ENCODE measurements around the gene HSD17B7.
"Not testable (repeated sequence)": the region's sequence is repeated elsewhere in the genome, so short reads cannot be mapped to it uniquely, and the experiment has no call there.

Gene HSD17B7

GRCh38 chr1:162772571-162773154, 17.8 kb upstream of the HSD17B7 start:
- no peak overlapping the region for H3K27ac ChIP-seq (ENCODE audit: low read depth, low read length)
- no peaks in the 10 kb centered on the region for H3K27me3 ChIP-seq (ENCODE audit: insufficient read depth, low read length)
- H3K4me3 ChIP-seq (ENCODE audit: low read length): no peak overlapping the region
- H3K36me3 ChIP-seq (ENCODE audit: insufficient read depth, low read length): no peaks in the 10 kb centered on the region
- H3K9me3 ChIP-seq (ENCODE audit: insufficient read depth, low read depth, low read length): no peaks in the 10 kb centered on the region
- no peak overlapping the region for H3K9ac ChIP-seq (ENCODE audit: low read depth, low read length)
- 91% methylated on average over 2 of the region's 4 CpGs for WGBS
- H3K4me1 ChIP-seq (ENCODE audit: insufficient read depth, low read length): no peaks in the 10 kb centered on the region

DNA sequence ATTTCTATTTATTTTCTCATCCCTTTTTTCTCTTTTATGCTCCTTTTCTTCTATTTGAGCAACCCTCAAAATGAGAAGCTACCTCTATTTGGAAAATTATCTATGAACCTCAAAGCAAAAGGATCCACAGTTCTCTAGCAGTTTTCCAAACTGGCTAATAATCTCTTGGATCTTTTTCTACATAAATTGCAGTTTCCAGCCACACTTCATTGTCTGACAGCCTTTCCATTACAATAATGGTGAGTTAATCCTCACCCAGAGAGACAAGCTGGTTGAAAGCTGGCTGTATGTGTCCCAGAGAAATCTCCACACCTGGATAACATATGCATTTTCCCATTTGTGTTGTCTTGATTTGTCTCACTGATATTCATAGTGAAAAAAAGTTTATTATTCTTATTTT, 16.5 kb upstream of the HSD17B7 start:
- H3K9me3 ChIP-seq (ENCODE audit: insufficient read depth, low read depth, low read length): no peaks in the 10 kb centered on the region
- no peaks in the 10 kb centered on the region for H3K27me3 ChIP-seq (ENCODE audit: insufficient read depth, low read length)
- H3K27ac ChIP-seq (ENCODE audit: low read depth, low read length): no peak overlapping the region
- H3K36me3 ChIP-seq (ENCODE audit: insufficient read depth, low read length): no peaks in the 10 kb centered on the region
- H3K4me1 ChIP-seq (ENCODE audit: insufficient read depth, low read length): no peaks in the 10 kb centered on the region
- no peak overlapping the region for H3K4me3 ChIP-seq (ENCODE audit: low read length)
- no peak overlapping the region for H3K9ac ChIP-seq (ENCODE audit: low read depth, low read length)

DNA sequence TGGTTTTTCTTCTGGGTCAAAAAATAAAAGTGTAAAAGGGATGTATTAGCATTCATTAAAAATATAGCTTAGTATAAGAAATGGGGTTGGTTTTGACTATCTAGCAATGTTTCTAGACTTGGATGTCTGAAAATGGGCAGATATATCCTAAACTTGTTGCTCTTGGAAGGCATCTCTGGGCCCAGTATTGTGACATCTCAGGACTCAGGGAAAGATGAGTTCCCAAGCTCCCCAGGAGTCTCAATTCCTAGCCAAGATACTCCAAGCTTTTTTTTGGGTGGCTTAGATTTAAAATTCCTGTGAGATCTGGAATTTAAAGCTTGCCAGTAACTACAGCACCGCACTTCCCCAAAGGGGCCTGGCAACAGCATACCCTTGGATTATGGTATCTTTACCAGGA, 11.5 kb upstream of the HSD17B7 start:
- H3K9me3 ChIP-seq (ENCODE audit: insufficient read depth, low read depth, low read length): no peaks in the 10 kb centered on the region
- no peaks in the 10 kb centered on the region for H3K36me3 ChIP-seq (ENCODE audit: insufficient read depth, low read length)
- H3K4me3 ChIP-seq (ENCODE audit: low read length): no peak overlapping the region
- H3K27me3 ChIP-seq (ENCODE audit: insufficient read depth, low read length): no peaks in the 10 kb centered on the region
- H3K4me1 ChIP-seq (ENCODE audit: insufficient read depth, low read length): no peaks in the 10 kb centered on the region
- H3K9ac ChIP-seq (ENCODE audit: low read depth, low read length): no peak overlapping the region
- 100% methylated on average over 1 of the region's 1 CpG for WGBS
- H3K27ac ChIP-seq (ENCODE audit: low read depth, low read length): no peak overlapping the region

DNA sequence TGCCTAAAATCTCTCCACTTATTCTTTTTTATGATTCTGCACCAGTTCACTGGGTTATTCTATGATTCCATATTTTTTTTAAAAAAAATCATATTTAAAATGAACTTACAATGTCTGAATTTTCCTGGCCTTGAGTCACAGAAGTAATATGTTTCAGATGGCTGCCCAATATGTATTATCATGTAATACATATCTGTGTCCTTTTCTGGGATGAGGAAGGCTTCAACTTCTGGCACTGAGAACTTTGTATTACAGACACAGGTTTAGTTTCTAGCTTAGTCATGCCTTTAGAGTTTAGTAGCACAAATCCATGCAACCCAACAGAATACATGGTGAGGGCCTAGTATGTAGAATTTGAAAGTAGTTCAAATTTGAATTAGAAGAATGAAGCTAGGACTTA, 7.8 kb upstream of the HSD17B7 start:
- H3K9me3 ChIP-seq (ENCODE audit: insufficient read depth, low read depth, low read length): no peaks in the 10 kb centered on the region
- H3K9ac ChIP-seq (ENCODE audit: low read depth, low read length): no peak overlapping the region
- H3K4me3 ChIP-seq (ENCODE audit: low read length): no peak overlapping the region
- no peaks in the 10 kb centered on the region for H3K4me1 ChIP-seq (ENCODE audit: insufficient read depth, low read length)
- H3K27me3 ChIP-seq (ENCODE audit: insufficient read depth, low read length): no peaks in the 10 kb centered on the region
- no peaks in the 10 kb centered on the region for H3K36me3 ChIP-seq (ENCODE audit: insufficient read depth, low read length)
- H3K27ac ChIP-seq (ENCODE audit: low read depth, low read length): no peak overlapping the region

- not testable (repeated sequence) for H3K27ac ChIP-seq (ENCODE audit: low read depth, low read length); H3K4me3 ChIP-seq (ENCODE audit: low read length); H3K9me3 ChIP-seq (ENCODE audit: insufficient read depth, low read depth, low read length); H3K9ac ChIP-seq (ENCODE audit: low read depth, low read length); H3K27me3 ChIP-seq (ENCODE audit: insufficient read depth, low read length); H3K36me3 ChIP-seq (ENCODE audit: insufficient read depth, low read length); H3K4me1 ChIP-seq (ENCODE audit: insufficient read depth, low read length)
- WGBS: no CpG with 5 or more reads among the region's 1 CpG
These were observed 5.6 kb upstream of the HSD17B7 start for GRCh38 chr1:162784926-162785325.

DNA sequence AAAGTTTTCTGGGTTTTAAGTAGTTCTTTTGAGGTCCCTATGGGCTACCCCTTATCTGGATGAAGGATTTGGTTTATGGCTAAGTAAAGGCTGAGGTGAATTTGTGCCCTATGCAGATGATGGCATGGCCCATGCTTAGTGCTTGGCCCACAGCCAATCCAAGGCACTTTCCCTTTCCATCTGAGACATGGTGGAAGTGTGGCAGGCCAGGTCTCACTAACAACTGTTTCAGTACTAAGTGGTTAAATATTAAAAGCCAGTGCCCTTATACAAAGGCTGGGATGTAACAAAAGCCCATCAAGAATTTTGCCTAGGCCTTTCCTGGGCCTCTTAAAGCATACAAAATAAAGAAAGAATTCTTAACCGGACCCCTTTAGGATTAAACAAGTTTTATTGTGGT, 1.7 kb upstream of the HSD17B7 start:
- H3K9ac ChIP-seq (ENCODE audit: low read depth, low read length); H3K9me3 ChIP-seq (ENCODE audit: insufficient read depth, low read depth, low read length); H3K4me3 ChIP-seq (ENCODE audit: low read length); H3K27me3 ChIP-seq (ENCODE audit: insufficient read depth, low read length); H3K27ac ChIP-seq (ENCODE audit: low read depth, low read length); H3K36me3 ChIP-seq (ENCODE audit: insufficient read depth, low read length); H3K4me1 ChIP-seq (ENCODE audit: insufficient read depth, low read length): not testable (repeated sequence)
- WGBS: no CpG with 5 or more reads among the region's 1 CpG

GRCh38 chr1:162790985-162791357, 469 bp downstream of the HSD17B7 start:
- peaks cover 13% of the 10 kb centered on the region; the same call in 1 of the 2 replicates for H3K36me3 ChIP-seq (ENCODE audit: insufficient read depth, low read length)
- WGBS: 0% methylated on average over 5 of the region's 8 CpGs
- peak overlapping the region; percentile 62; the same call in 1 of the 2 replicates for H3K27ac ChIP-seq (ENCODE audit: low read depth, low read length)
- H3K4me3 ChIP-seq (ENCODE audit: low read length): peak overlapping the region; percentile 63
- H3K9me3 ChIP-seq (ENCODE audit: insufficient read depth, low read depth, low read length); H3K4me1 ChIP-seq (ENCODE audit: insufficient read depth, low read length); H3K9ac ChIP-seq (ENCODE audit: low read depth, low read length); H3K27me3 ChIP-seq (ENCODE audit: insufficient read depth, low read length): not testable (repeated sequence)

GRCh38 chr1:162794284-162794683, 3.8 kb downstream of the HSD17B7 start:
- H3K36me3 ChIP-seq (ENCODE audit: insufficient read depth, low read length): peaks cover 35% of the 10 kb centered on the region
- not testable (repeated sequence) for H3K4me3 ChIP-seq (ENCODE audit: low read length); H3K27ac ChIP-seq (ENCODE audit: low read depth, low read length); H3K9me3 ChIP-seq (ENCODE audit: insufficient read depth, low read depth, low read length); H3K27me3 ChIP-seq (ENCODE audit: insufficient read depth, low read length); H3K9ac ChIP-seq (ENCODE audit: low read depth, low read length); H3K4me1 ChIP-seq (ENCODE audit: insufficient read depth, low read length)
- 100% methylated on average over 1 of the region's 1 CpG for WGBS

- not testable (repeated sequence) for H3K27ac ChIP-seq (ENCODE audit: low read depth, low read length); H3K9ac ChIP-seq (ENCODE audit: low read depth, low read length); H3K27me3 ChIP-seq (ENCODE audit: insufficient read depth, low read length); H3K4me3 ChIP-seq (ENCODE audit: low read length); H3K9me3 ChIP-seq (ENCODE audit: insufficient read depth, low read depth, low read length); H3K4me1 ChIP-seq (ENCODE audit: insufficient read depth, low read length)
- WGBS: 73% methylated on average over 4 of the region's 4 CpGs
- peaks cover 57% of the 10 kb centered on the region for H3K36me3 ChIP-seq (ENCODE audit: insufficient read depth, low read length)
These were observed 6.2 kb downstream of the HSD17B7 start for GRCh38 chr1:162796617-162797279.

DNA sequence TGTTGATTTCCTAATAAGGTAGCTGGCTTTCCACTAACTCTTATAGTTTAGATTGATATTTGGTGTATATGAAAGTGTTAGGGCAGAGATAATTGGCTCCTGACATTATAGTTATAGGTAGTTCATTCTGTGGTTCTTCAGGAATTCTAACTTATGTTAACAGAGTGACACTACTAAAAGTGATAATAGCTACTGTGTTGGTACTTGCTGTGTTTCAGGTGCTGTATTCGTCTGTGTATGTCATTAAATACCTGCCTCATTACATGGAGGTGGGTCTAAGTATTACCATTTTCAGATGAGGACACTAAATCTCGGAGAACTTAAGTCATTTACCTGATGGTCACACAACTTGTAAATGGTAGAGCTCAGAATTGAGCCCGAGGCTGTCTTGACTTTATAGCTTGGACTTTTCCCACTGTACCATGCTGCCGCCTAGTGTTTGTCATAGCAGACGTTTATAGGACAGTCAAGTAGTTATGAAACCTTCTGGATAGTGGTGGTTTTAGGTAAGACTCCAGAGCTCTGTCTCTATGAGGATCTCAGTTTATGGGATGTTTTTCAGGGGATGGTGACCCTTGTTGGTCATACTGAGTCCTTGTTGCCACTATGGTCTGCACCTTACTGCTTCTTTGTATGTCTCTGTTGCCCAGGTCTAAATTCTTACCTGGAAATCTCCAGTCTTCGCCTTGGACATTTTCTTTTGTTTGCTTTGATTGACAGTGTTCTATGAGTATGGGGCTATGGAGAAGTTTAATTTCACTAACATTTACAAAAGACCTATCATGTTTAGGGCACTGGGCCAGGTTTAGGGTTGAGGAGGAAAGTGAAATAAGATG, 9.7 kb downstream of the HSD17B7 start:
- 79% methylated on average over 5 of the region's 6 CpGs for WGBS
- H3K27me3 ChIP-seq (ENCODE audit: insufficient read depth, low read length); H3K9me3 ChIP-seq (ENCODE audit: insufficient read depth, low read depth, low read length); H3K27ac ChIP-seq (ENCODE audit: low read depth, low read length); H3K4me1 ChIP-seq (ENCODE audit: insufficient read depth, low read length); H3K9ac ChIP-seq (ENCODE audit: low read depth, low read length); H3K4me3 ChIP-seq (ENCODE audit: low read length): not testable (repeated sequence)
- H3K36me3 ChIP-seq (ENCODE audit: insufficient read depth, low read length): peaks cover 70% of the 10 kb centered on the region

DNA sequence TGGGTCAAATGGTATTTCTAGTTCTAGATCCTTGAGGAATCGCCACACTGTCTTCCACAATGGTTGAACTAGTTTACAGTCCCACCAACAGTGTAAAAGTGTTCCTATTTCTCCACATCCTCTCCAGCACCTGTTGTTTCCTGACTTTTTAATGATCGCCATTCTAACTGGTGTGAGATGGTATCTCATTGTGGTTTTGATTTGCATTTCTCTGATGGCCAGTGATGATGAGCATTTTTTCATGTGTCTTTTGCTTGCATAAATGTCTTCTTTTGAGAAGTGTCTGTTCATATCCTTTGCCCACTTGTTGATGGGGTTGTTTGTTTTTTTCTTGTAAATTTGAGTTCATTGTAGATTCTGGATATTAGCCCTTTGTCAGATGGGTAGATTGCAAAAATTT, 17.0 kb downstream of the HSD17B7 start:
- not testable (repeated sequence) for H3K9me3 ChIP-seq (ENCODE audit: insufficient read depth, low read depth, low read length); H3K4me1 ChIP-seq (ENCODE audit: insufficient read depth, low read length); H3K27ac ChIP-seq (ENCODE audit: low read depth, low read length); H3K27me3 ChIP-seq (ENCODE audit: insufficient read depth, low read length); H3K9ac ChIP-seq (ENCODE audit: low read depth, low read length); H3K4me3 ChIP-seq (ENCODE audit: low read length)
- WGBS: no CpG with 5 or more reads among the region's 2 CpGs
- H3K36me3 ChIP-seq (ENCODE audit: insufficient read depth, low read length): peaks cover 37% of the 10 kb centered on the region

Measured in HUES64 (cell line).